Measurements from ENCODE around the gene ELL3. TPM values are rescaled to one million over a fixed set of nuclear protein-coding genes. Genes with fewer than 3 reads are reported as not detected.
"Not testable (repeated sequence)": the region's sequence is repeated elsewhere in the genome, so short reads cannot be mapped to it uniquely, and the experiment has no call there.

ELL3 gene
- total RNA-seq, 2 experiments from 2014 or later: 0.49 to 1.0 TPM

DNA sequence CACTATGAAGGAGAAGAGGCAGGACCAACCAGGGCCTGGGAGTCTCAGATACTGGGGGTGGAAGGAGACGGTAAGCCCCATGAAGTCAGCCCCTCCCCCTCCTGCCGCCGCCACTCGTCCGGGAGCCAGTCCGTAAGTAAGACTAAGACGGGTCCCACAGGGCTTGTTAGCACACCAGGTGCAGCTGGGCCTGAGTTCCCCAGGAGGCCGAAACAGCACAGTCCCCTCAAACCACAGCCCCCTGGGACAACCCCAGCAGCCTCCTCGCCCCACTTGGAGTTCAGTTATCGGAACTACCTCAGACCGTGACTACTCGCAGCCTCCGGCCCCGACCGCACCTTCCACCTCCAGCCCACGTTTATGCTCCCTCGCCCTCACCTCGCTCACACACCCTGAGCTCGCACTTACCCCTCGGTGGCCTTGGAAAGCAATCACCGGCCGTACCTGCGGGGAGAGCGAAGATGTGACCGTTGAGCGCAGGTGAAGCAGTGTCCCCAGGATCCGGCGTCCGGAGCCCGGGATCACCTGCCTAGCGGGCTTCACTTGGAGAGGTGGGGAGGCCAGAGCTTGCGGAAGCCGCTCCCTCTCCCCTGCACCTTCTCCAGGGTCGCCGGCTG, 557 bp downstream of the ELL3 start:
- Mint-ChIP-seq H3K27me3 (peaks cover 18% of the 10 kb centered on the region), H3K4me3 (peak overlapping the region; percentile 81), H3K9me3 (ENCODE audit: low read depth) (no peaks in the 10 kb centered on the region), H3K4me1 (peaks cover 19% of the 10 kb centered on the region), H3K27ac (peak overlapping the region; percentile 11), H3K36me3 (peaks cover 15% of the 10 kb centered on the region)
- ATAC-seq (peak; percentile 9), DNase-seq (peak; percentile 46)
- CTCF ChIA-PET: interaction anchor here (0.9 to 3.8 kb wide), 12 partner anchors 7 to 400 kb away, joined by 3 to 39 read pairs (median 6); partner anchors contain the start of genes HYPK, SERF2 and SERINC4

DNA sequence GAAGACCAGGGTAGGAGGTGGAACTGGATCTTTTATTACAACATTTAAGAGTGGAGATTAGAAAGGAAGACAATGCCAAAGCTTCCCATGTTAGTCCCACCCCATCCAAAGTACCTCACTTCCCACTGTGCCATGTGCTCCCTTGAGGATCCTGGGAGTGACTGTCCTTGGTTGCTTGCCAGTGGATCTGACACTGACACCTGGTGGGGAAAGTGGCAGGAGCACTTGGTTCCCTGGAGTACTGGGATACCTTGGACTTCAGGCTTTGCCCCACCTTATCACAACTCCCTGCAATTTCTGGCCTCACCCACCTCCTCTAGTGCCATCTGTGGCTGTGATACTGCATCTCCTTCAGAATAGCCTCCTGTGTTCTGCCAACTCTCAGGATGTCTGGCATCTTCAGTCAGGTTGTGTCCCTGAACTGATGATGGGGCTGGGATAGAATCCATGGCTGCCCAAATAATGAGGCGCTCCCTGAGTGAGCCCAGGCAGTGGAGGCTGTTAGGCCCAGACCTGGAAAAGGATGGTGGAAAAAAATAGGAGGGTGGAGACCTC, 1.3 kb downstream of the ELL3 start:
- H3K4me3 Mint-ChIP-seq: no peak overlapping the region
- peaks cover 21% of the 10 kb centered on the region for H3K36me3 Mint-ChIP-seq
- H3K27ac Mint-ChIP-seq: no peak overlapping the region
- H3K9me3 Mint-ChIP-seq (ENCODE audit: low read depth): no peaks in the 10 kb centered on the region
- CTCF ChIA-PET: interaction anchor here (2.3 to 3.8 kb wide), 2 partner anchors 10 to 15 kb away, joined by 10 to 39 read pairs; partner anchors contain the start of gene SERF2
- peaks cover 11% of the 10 kb centered on the region for H3K27me3 Mint-ChIP-seq
- DNase-seq (no peak), ATAC-seq (no peak)
- H3K4me1 Mint-ChIP-seq: peaks cover 19% of the 10 kb centered on the region

DNA sequence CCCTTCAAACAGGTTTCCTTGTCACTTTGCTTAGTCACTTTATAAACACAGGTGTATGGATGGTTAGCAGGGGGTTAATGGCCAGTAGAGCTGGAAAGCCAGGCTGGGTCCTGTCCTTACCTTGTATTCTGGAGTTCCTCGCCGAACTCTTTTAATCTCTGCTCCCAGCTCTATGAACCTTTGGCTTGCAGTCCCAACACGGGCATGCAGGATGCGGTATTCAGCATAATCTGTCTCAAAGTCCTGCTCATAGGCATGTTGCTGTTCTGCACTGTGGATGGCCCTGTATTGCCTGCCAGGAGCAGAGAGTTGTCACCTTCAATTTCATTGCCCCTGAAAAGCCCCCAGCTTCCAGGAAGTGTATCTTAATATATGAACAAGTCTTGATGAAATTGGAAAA, 2.7 kb downstream of the ELL3 start:
- Mint-ChIP-seq H3K27me3 (peaks cover 7% of the 10 kb centered on the region), H3K4me3 (no peak overlapping the region), H3K4me1 (peaks cover 17% of the 10 kb centered on the region), H3K27ac (no peak overlapping the region), H3K9me3 (ENCODE audit: low read depth) (no peaks in the 10 kb centered on the region), H3K36me3 (peaks cover 34% of the 10 kb centered on the region)
- ATAC-seq (no peak), DNase-seq (no peak)
- CTCF ChIA-PET: no interaction called here

DNA sequence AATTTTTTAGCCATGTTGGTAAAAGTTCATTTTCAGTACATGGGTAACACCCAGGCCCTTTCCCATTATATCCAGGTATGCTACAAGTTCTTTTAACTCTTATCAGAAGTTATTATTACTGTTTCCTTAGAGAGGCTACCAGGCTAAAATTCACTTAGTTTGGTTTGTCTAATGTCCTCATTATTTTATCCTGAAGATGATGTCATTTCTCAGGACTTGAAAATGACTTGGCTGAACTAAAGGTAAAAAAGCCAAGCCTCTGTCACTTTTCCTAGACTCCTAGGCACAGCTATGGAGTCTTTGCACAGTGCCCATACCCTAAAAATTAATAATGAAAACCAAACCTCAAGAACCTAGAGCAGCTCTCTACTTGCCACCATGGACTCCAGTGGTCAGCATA, 4.1 kb downstream of the ELL3 start:
- no peak for ATAC-seq
- H3K4me1 Mint-ChIP-seq: peaks cover 9% of the 10 kb centered on the region
- CTCF ChIA-PET: no interaction called here
- H3K27me3 Mint-ChIP-seq: no peaks in the 10 kb centered on the region
- H3K4me3 Mint-ChIP-seq: no peak overlapping the region
- no peak for DNase-seq
- H3K36me3 Mint-ChIP-seq: peaks cover 45% of the 10 kb centered on the region
- no peak overlapping the region for H3K27ac Mint-ChIP-seq
- no peaks in the 10 kb centered on the region for H3K9me3 Mint-ChIP-seq (ENCODE audit: low read depth)

DNA sequence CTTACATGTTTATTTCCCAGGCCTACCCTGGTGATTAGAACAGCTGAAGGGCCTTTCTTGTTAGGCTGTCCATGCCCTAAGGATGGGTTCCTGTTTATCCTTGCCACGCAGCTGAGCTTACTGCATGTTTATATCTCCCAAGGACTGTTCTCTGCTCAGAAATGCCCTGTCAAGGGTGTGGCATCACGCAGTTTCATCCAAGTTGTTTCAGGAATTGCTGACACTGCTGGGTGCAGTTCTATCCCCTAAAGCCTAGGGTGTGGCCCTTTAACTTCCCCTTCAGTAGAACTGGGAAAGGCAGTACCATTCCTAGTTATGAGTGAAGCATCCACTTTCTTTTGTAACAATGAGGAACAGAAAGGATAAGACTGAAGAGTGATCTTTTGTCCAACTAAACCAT, 5.0 kb downstream of the ELL3 start:
- Mint-ChIP-seq H3K27me3 (no peaks in the 10 kb centered on the region), H3K27ac (no peak overlapping the region), H3K4me3 (no peak overlapping the region), H3K9me3 (ENCODE audit: low read depth) (no peaks in the 10 kb centered on the region), H3K36me3 (peaks cover 45% of the 10 kb centered on the region), H3K4me1 (peaks cover 5% of the 10 kb centered on the region)
- ATAC-seq (no peak), DNase-seq (no peak)
- CTCF ChIA-PET: interaction anchor here (0.9 kb wide), 1 partner anchor 16 kb away, joined by 3 read pairs; no protein-coding TSS in a partner anchor

DNA sequence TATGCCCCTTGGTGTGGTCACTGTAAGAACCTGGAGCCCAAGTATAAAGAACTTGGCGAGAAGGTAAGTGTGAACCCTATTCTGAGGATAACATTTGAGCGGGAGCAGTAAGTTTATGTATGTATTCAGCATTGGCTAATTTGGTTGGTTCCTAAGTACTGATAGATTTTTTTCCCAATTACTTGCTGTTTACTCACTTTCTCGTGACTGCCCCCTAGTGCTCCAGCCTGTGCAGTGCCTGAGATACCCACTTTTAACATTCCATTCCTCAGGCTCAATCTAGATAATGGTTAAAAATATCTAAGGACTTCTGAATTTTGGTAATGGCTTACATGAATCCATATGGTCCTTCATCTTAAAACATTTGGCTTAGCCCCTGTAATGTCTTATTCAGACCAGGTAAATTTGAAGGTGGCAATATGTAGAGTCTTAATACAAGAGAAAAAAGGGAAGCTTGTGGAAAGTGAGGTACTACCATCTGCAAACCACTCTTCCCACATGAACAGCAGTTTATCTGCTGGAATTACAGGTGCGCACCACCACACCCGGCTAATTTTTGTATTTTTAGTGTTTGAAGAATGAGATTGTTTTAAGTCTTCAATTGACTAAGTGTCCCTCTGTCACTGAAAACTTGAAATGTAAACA, 7.1 kb downstream of the ELL3 start:
- DNase-seq: peak; percentile 69
- H3K27me3 Mint-ChIP-seq: no peaks in the 10 kb centered on the region
- no peaks in the 10 kb centered on the region for H3K9me3 Mint-ChIP-seq (ENCODE audit: low read depth)
- H3K4me3 Mint-ChIP-seq: no peak overlapping the region
- ATAC-seq: peak; percentile 78
- no peak overlapping the region for H3K27ac Mint-ChIP-seq
- no peaks in the 10 kb centered on the region for H3K4me1 Mint-ChIP-seq
- CTCF ChIA-PET: interaction anchor here (0.9 to 2.6 kb wide), 11 partner anchors 7 to 329 kb away, joined by 3 to 9 read pairs (median 4); partner anchors contain the start of genes ELL3, HYPK and SERINC4
- peaks cover 61% of the 10 kb centered on the region for H3K36me3 Mint-ChIP-seq

DNA sequence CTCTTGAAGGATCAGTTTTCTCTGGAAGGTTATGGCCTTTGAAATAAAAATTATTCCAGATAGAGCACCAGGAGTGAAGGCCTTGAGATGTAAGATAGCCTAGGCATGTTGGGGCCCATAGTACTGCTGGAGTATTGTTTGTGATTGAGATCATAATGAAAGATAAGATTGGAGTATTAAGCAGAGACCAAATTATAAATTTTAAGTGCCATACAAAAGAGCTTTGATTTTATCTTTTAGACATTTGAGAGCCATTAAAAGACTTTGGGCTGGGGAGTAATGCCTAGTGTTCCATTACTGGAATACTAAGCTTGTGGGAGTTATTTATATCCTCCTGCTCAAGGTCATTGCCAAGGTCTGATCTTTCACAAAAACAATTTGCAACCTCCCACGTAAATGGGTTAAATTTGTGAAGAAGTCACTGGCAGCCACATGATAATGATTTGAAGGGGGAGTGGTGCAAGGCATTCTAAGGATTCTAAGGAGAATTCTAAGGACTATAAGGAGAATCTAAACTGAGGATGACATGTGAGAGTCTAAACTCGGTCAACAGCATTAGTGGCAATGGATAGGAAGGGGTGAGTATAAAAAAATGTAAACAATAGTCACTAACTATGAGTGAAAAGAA, 12.8 kb downstream of the ELL3 start:
- CTCF ChIA-PET: interaction anchor here (2.3 kb wide), 1 partner anchor 13 kb away, joined by 8 read pairs; no protein-coding TSS in a partner anchor
- H3K27me3 Mint-ChIP-seq: no peaks in the 10 kb centered on the region
- H3K4me1 Mint-ChIP-seq: no peaks in the 10 kb centered on the region
- no peak for ATAC-seq
- H3K27ac Mint-ChIP-seq: no peak overlapping the region
- no peak overlapping the region for H3K4me3 Mint-ChIP-seq
- DNase-seq: no peak
- peaks cover 60% of the 10 kb centered on the region for H3K36me3 Mint-ChIP-seq
- H3K9me3 Mint-ChIP-seq (ENCODE audit: low read depth): no peaks in the 10 kb centered on the region

DNA sequence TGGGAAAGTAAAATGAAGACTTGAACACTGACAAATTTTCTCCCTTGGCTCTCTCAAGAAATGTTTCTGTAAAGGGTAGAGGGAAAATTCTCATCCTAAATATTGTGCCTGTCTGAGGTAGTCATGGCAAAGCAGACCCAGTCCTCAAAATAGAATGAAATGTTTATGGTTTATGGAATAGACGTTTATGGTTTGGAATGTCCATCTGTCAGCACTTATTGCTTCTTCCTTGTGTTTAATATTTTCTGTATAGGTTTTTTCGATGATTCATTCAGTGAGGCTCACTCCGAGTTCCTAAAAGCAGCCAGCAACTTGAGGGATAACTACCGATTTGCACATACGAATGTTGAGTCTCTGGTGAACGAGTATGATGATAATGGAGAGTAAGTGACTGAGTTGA, 13.9 kb downstream of the ELL3 start:
- Mint-ChIP-seq H3K4me1 (no peaks in the 10 kb centered on the region), H3K36me3 (peaks cover 54% of the 10 kb centered on the region), H3K4me3 (no peak overlapping the region), H3K27me3 (no peaks in the 10 kb centered on the region), H3K27ac (no peak overlapping the region), H3K9me3 (ENCODE audit: low read depth) (no peaks in the 10 kb centered on the region)
- DNase-seq (no peak), ATAC-seq (no peak)
- CTCF ChIA-PET: no interaction called here

DNA sequence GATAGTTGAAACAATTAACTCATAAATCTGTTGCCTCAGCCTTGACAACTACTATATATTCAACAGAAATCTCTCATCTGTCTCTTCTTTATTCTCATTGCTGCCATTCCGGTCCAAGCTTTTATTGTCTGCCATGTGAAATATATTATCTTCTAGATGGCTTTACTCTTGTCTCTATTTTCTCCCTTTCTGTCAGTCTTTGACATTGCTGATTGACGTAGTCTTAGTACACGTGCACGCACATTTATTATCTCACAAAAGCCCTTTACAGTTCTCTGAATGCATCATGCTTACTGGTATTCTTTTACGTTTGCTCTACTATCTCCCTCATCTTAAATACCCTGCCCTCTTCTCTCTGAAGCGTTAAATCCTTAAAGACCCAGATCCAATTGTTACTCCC, 24.9 kb downstream of the ELL3 start:
- Mint-ChIP-seq H3K4me1 (peaks cover 46% of the 10 kb centered on the region), H3K27ac (no peak overlapping the region), H3K27me3 (no peaks in the 10 kb centered on the region), H3K36me3 (peaks cover 31% of the 10 kb centered on the region), H3K4me3 (peak overlapping the region; percentile 5), H3K9me3 (ENCODE audit: low read depth) (no peaks in the 10 kb centered on the region)
- CTCF ChIA-PET: no interaction called here
- DNase-seq (no peak), ATAC-seq (no peak)

DNA sequence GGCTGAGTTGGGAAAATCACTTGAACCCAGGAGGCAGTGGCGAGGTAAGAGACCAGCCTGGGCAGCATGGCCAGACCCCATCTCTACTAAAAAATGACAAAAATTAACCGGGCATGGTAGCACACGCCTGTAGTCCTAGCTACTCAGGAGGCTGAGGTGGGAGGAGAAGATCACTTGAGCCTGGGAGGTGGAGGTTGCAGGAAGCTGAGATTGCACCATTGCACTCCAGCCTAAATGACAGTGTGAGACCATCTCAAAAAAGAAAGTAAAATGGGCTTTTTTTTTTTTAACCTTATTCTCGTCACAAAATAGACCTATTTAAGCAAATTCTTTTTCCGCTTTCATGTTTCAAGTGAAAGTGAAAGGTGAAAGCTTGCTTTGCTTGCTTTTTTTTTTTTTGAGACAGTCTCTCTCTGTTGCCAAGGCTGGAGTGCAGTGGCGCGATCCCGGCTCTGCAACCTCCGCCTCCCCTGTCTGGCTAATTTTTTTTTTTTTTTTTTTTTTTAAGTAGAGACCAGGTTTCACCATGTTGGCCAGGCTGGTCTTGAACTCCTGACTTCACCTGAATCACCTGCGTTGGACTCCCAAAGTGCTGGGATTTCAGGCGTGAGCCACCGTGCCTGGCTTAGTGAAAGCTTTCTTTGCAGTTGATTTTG, 26.9 kb downstream of the ELL3 start:
- ATAC-seq: peak; percentile 43
- Mint-ChIP-seq H3K9me3 (ENCODE audit: low read depth) (no peaks in the 10 kb centered on the region), H3K27me3 (no peaks in the 10 kb centered on the region), H3K36me3 (peaks cover 25% of the 10 kb centered on the region), H3K4me1 (peaks cover 48% of the 10 kb centered on the region), H3K27ac (peak overlapping the region; percentile 90), H3K4me3 (peak overlapping the region; percentile 71)
- CTCF ChIA-PET: interaction anchor here (0.7 to 2.4 kb wide), 8 partner anchors 9 to 404 kb away, joined by 3 to 9 read pairs (median 4); partner anchors contain the start of genes ELL3, TUBGCP4 and ZSCAN29
- peak; percentile 72 for DNase-seq

DNA sequence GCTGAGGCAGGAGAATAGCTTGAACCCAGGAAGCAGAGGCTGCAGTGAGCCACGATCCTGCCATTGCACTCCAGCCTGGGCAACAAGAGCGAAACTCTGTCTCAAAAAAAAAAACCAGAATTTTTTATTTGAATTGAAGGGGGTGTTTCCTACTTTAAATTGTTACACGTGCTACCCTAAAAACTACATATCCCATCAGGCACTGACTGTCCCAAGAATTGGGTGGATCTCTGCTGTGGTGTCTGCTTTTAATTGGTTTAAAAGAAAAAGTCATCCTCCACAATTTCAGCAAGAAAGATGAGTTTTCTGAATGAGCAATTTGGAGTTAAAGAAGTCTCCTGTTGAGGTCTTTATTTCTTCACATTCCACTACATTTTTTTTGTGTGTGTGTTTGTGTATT, 28.4 kb downstream of the ELL3 start:
- H3K36me3 Mint-ChIP-seq: peaks cover 16% of the 10 kb centered on the region
- ATAC-seq (no peak), DNase-seq (peak; percentile 44)
- peaks cover 52% of the 10 kb centered on the region for H3K4me1 Mint-ChIP-seq
- H3K27ac Mint-ChIP-seq: peak overlapping the region; percentile 97
- CTCF ChIA-PET: no interaction called here
- H3K4me3 Mint-ChIP-seq: peak overlapping the region; percentile 94
- no peaks in the 10 kb centered on the region for H3K9me3 Mint-ChIP-seq (ENCODE audit: low read depth)
- H3K27me3 Mint-ChIP-seq: no peaks in the 10 kb centered on the region

DNA sequence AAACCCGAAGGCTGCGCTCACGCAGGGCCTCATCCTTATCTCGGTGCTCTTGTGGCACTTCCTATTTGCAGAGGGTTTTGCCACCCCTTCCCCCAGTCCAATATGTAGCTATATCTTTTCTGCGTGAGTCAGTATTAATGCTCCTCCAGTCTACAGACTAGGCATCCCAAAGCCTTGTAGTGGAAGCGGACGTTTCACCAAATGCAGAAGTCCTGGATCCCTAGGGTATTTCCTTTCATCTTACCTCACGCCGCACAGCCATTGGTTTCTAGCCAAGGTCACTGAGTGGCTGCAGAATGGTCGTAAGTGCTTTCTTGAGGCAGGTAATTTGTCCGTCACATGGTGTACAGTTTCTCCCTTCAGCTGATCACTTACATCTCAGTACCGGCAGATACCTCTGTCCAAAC, 29.9 kb downstream of the ELL3 start:
- DNase-seq (peak; percentile 48), ATAC-seq (peak; percentile 16)
- Mint-ChIP-seq H3K27ac (peak overlapping the region; percentile 97), H3K36me3 (peaks cover 14% of the 10 kb centered on the region), H3K4me1 (peaks cover 44% of the 10 kb centered on the region), H3K4me3 (peak overlapping the region; percentile 94)
- H3K9me3 Mint-ChIP-seq (ENCODE audit: low read depth); H3K27me3 Mint-ChIP-seq: not testable (repeated sequence)
- CTCF ChIA-PET: interaction anchor here (1.6 kb wide), 1 partner anchor 30 kb away, joined by 5 read pairs; the partner anchor contains the start of gene ELL3
